ENCODE results near the gene SPACDR. TPM values are rescaled to one million over a fixed set of nuclear protein-coding genes. Genes with fewer than 3 reads are reported as not detected.

Gene SPACDR
- total RNA-seq, 2 experiments from 2014 or later: 2.7 to 3.6 TPM

DNA sequence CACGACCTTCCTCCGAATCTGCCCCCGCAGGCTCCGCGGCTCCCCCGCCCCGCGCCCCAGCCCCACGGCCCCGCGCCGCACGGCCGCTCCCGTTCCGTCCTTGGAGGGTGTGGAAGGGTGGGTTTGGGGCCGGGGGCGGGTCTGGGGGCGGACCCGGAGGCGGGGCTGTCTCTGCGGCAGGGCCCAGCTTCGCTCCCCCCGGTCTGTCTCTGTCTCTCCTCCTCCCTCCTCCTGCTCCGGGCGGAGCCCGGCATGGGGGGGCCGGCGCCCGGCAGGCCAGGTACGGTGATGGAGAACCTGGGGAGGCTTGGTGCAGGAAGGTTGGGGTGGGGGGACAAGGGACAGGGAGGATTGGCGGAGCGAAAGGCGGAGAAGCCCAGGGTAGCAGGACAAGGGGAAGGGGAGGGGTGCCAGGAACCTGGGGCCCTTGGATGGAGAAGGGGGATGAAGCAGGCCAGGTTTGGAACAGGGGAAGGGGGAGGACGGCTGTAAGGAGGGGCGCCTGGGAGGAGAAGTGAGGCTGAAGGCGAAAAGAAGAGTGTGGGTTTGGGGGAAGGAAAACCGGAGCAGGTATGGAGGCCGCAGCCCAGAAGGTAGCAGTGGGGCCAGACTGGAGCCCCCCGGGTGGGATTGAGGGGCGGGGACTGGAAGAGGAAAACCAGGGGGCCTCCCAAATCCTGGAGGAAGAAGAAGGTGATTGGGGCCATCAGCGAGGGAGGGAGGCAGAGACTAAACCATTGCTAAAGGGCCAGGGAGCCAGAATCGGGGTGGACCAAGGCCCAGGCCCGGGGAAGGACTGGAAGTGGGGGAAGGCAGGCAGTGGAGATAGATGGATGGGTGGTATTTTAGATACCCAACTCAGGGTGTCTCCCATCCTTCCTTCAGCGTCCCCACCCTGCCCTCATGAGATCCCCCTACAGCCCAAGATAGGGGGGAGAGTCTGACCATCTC lies 19.9 kb upstream of the SPACDR start, which contains the start of gene NYAP1:
TSS of gene NYAP1 (plus strand) at position 206 of the 951 bp plus-strand sequence. CDS start 1,385 bp downstream, outside the sequence.
- DNase-seq: peak; percentile 38
- peaks cover 14% of the 10 kb centered on the region for H3K4me1 Mint-ChIP-seq (ENCODE audit: low read depth)
- ChIA-PET POLR2A (no interaction called here), CTCF (interaction anchor here (1.8 to 2.2 kb wide), 2 partner anchors 72 to 75 kb away, joined by 9 to 16 read pairs; no protein-coding TSS in a partner anchor)
- H3K27ac Mint-ChIP-seq: peak within 1 kb of the TSS; percentile 0
- peak; percentile 19 for ATAC-seq
- no peaks in the 10 kb centered on the region for H3K36me3 Mint-ChIP-seq (ENCODE audit: low read depth)
- H3K4me3 Mint-ChIP-seq: peak within 1 kb of the TSS; percentile 84
- H3K9me3 Mint-ChIP-seq (ENCODE audit: insufficient read depth): no peaks in the 10 kb centered on the region
- H3K27me3 Mint-ChIP-seq (ENCODE audit: low read depth): no peaks in the 10 kb centered on the region

DNA sequence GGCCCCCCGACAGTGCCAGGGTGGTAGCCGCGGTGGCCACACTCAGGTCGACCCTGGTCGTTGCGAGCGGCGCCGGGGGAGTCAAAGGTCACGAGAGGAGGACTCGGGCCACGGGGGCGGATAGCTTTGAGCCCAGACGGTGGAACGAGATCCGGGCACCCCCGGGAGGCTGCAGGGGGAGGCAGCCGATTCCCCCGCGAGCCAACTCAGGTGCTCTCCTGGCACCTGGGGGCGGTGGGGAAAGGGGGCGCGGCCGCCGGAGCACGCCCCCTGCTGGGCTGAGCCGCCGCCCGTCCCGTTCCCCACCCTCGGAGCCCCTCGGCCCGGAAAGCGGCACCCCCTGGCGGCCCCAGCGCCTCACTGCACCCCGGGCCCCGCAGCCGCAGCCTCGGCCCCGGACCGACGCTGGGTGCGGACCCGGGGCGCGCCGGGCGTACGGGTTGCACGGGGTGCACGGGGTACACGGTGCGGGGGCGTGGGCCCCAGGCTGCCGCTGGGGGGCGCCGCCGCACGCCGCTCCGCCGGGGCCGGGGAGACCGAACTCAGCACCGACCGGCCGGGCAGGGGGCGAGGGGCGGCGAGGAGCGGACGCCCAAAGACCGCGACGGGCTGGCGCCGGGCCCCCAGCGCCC lies 19.1 kb upstream of the SPACDR start:
- Mint-ChIP-seq H3K27ac (no peak overlapping the region), H3K9me3 (ENCODE audit: insufficient read depth) (no peaks in the 10 kb centered on the region), H3K36me3 (ENCODE audit: low read depth) (no peaks in the 10 kb centered on the region), H3K4me3 (peak overlapping the region; percentile 84), H3K4me1 (ENCODE audit: low read depth) (peaks cover 14% of the 10 kb centered on the region), H3K27me3 (ENCODE audit: low read depth) (no peaks in the 10 kb centered on the region)
- peak; percentile 83 for DNase-seq
- ChIA-PET POLR2A (no interaction called here), CTCF (interaction anchor here (0.6 to 2.2 kb wide), 29 partner anchors 10 to 293 kb away, joined by 3 to 19 read pairs (median 5); partner anchors contain the start of genes AGFG2, FBXO24 and LRCH4)
- ATAC-seq: peak; percentile 52

- ATAC-seq: no peak
- ChIA-PET POLR2A (no interaction called here), CTCF (interaction anchor here (0.6 to 2.2 kb wide), 30 partner anchors 11 to 292 kb away, joined by 3 to 19 read pairs (median 5); partner anchors contain the start of genes AGFG2, FBXO24 and LRCH4)
- H3K4me1 Mint-ChIP-seq (ENCODE audit: low read depth): peaks cover 14% of the 10 kb centered on the region
- no peaks in the 10 kb centered on the region for H3K36me3 Mint-ChIP-seq (ENCODE audit: low read depth)
- H3K9me3 Mint-ChIP-seq (ENCODE audit: insufficient read depth): no peaks in the 10 kb centered on the region
- peak overlapping the region; percentile 84 for H3K4me3 Mint-ChIP-seq
- no peak for DNase-seq
- no peak overlapping the region for H3K27ac Mint-ChIP-seq
- no peaks in the 10 kb centered on the region for H3K27me3 Mint-ChIP-seq (ENCODE audit: low read depth)
Measured at GRCh38 chr7:100482728-100483089, 18.6 kb upstream of the SPACDR start.

GRCh38 chr7:100481466-100481865 lies 17.4 kb upstream of the SPACDR start:
- no peak overlapping the region for H3K27ac Mint-ChIP-seq

GRCh38 chr7:100478958-100479660 lies 15.0 kb upstream of the SPACDR start, which contains the start of gene TSC22D4:
Gene TSC22D4 (minus strand): TSS chr7:100479214. CDS start chr7:100478038, 1,176 bp downstream.
- Mint-ChIP-seq H3K9me3 (ENCODE audit: insufficient read depth) (no peaks in the 10 kb centered on the region), H3K27ac (peak within 1 kb of the TSS; percentile 92), H3K36me3 (ENCODE audit: low read depth) (peaks cover 28% of the 10 kb centered on the region), H3K4me3 (peak within 1 kb of the TSS; percentile 98), H3K27me3 (ENCODE audit: low read depth) (no peaks in the 10 kb centered on the region), H3K4me1 (ENCODE audit: low read depth) (peaks cover 37% of the 10 kb centered on the region)
- ChIA-PET POLR2A (interaction anchor here (0.7 to 2.5 kb wide), 7 partner anchors 36 to 370 kb away, joined by 3 to 12 read pairs (median 3); partner anchors contain the start of gene FBXO24), CTCF (interaction anchor here (0.7 to 4.9 kb wide), 7 partner anchors 9 to 226 kb away, joined by 3 to 29 read pairs (median 5); partner anchors contain the start of gene POP7)
- DNase-seq: peak; percentile 95
- peak; percentile 84 for ATAC-seq

More at GRCh38 chr7:100481466-100481865, 17.4 kb upstream of the SPACDR start:
- no peak for ATAC-seq
- peaks cover 9% of the 10 kb centered on the region for H3K36me3 Mint-ChIP-seq (ENCODE audit: low read depth)
- no peaks in the 10 kb centered on the region for H3K27me3 Mint-ChIP-seq (ENCODE audit: low read depth)
- no peak overlapping the region for H3K4me3 Mint-ChIP-seq
- no peak for DNase-seq
- peaks cover 19% of the 10 kb centered on the region for H3K4me1 Mint-ChIP-seq (ENCODE audit: low read depth)
- ChIA-PET CTCF (interaction anchor here (1.0 to 3.0 kb wide), 9 partner anchors 11 to 66 kb away, joined by 3 to 19 read pairs (median 6); no protein-coding TSS in a partner anchor), POLR2A (no interaction called here)
- no peaks in the 10 kb centered on the region for H3K9me3 Mint-ChIP-seq (ENCODE audit: insufficient read depth)

DNA sequence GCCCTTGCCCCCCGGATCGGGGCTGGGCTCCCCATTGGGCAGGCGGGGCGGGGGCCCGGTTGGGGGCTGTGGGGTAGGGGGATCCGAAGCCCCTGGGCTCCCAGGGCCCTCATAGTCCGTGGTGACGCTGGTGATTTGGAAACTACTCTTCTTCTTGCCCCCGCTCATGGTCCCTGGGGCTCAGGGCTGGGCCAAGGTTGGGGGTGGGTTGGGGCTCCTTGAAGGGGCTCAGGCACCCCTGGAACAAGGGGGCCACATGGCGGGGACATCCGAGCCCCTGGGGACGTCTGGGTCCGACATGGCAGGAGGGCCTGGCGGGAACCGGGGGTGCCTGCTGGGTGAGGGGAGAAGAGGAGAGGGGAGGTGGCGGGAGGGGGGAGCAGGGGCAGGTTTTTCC lies 13.8 kb upstream of the SPACDR start:
- Mint-ChIP-seq H3K4me1 (ENCODE audit: low read depth) (peaks cover 45% of the 10 kb centered on the region), H3K36me3 (ENCODE audit: low read depth) (peaks cover 35% of the 10 kb centered on the region), H3K4me3 (peak overlapping the region; percentile 98), H3K27ac (peak overlapping the region; percentile 92), H3K27me3 (ENCODE audit: low read depth) (no peaks in the 10 kb centered on the region), H3K9me3 (ENCODE audit: insufficient read depth) (no peaks in the 10 kb centered on the region)
- ChIA-PET POLR2A (interaction anchor here (0.9 to 2.5 kb wide), 7 partner anchors 38 to 88 kb away, joined by 3 to 12 read pairs (median 3); no protein-coding TSS in a partner anchor), CTCF (interaction anchor here (1.0 to 4.9 kb wide), 9 partner anchors 18 to 374 kb away, joined by 3 to 29 read pairs (median 5); partner anchors contain the start of gene SLC12A9)
- DNase-seq (peak; percentile 35), ATAC-seq (no peak)

DNA sequence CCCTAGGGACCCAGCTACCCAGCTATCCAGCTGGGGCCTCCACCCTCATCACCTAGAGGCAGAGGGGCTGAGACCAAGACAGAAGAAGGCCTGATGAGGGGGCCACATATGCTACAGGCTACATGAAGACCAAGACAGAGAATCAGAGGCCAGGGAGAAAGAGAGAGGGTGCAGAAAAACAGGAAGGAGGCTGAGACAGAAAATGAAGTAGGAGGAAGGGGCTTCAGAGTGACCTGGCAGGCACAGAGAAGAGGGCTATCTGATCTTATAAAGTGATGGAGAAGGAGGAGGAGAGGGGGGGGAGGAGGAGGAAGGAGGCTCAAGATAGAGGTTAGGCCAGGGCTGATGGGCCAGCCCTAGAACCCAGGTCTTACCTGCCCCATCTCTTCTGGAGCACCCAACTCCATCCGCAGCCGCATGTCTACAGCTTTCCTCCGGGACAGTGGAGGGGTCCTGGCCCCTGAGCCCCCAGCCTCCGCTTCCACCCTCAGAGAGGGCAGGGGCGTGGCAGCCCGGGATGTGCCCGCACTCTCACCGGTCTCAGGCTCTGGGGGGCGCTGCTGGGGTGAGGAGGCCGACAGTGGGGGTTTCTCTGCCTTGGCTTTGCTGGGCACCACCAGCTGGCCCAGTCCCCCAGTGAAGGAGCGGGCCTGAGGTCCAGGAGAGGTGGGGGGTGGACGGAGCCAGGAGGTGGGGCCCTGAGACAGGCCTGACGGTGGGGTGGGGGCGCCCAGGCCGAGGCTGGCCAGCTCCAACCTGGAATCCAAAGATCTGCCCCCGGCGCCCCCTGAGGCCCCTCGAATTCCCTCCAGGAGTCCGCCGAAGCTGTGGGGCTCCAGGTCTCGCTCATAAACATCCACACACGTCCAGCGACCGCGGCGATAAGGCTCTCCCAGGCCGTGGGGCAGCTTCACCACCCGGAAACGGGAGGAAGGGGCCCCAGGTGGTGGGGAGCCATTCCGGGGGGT lies 13.1 kb upstream of the SPACDR start:
- Mint-ChIP-seq H3K4me3 (peak overlapping the region; percentile 98), H3K36me3 (ENCODE audit: low read depth) (peaks cover 38% of the 10 kb centered on the region), H3K4me1 (ENCODE audit: low read depth) (peaks cover 42% of the 10 kb centered on the region), H3K27me3 (ENCODE audit: low read depth) (no peaks in the 10 kb centered on the region), H3K9me3 (ENCODE audit: insufficient read depth) (no peaks in the 10 kb centered on the region), H3K27ac (peak overlapping the region; percentile 67)
- no peak for ATAC-seq
- peak; percentile 69 for DNase-seq
- ChIA-PET CTCF (interaction anchor here (0.7 to 4.9 kb wide), 13 partner anchors 17 to 375 kb away, joined by 3 to 29 read pairs (median 4); partner anchors contain the start of genes FBXO24, MOSPD3, PPP1R35 and SLC12A9), POLR2A (interaction anchor here (0.7 to 2.5 kb wide), 9 partner anchors 17 to 109 kb away, joined by 3 to 12 read pairs (median 3); partner anchors contain the start of gene FBXO24)

DNA sequence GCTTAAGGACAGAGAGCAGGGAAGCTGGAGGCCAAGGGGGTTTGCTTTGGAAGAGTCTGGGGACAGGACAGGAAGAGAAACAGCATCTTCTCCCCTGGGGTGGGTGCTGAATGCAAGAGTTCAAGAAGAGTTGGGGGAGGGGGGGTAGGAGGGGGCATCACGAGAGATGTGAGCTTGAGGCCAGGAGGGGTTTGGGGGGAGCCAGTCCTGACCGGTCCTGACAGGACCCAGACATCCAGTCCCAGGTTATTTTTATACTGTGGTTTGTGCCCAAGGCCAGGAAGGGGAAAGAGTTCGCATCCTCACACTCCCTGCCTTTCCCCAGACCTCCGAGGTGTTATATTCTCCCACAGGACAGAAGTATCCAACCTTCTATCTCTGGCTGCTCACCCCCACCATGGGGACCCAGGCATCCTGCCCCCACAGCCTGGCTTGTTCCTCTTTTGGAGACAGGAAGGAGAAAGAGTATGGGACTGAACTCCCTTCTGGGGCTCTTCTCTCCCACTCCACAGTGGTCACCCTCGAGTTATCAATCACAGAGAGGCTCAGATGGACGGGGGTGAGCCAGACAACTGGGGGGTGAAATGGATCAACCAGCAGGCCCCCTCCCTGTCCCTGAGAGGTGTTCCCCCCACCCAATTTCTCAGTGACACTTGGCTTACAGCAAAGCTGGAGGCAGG lies 12.2 kb upstream of the SPACDR start:
- H3K27me3 Mint-ChIP-seq (ENCODE audit: low read depth): no peaks in the 10 kb centered on the region

GRCh38 chr7:100475549-100475948 lies 11.5 kb upstream of the SPACDR start:
- Mint-ChIP-seq H3K9me3 (ENCODE audit: insufficient read depth) (no peaks in the 10 kb centered on the region), H3K4me1 (ENCODE audit: low read depth) (peaks cover 44% of the 10 kb centered on the region), H3K4me3 (peak overlapping the region; percentile 98), H3K36me3 (ENCODE audit: low read depth) (peaks cover 45% of the 10 kb centered on the region), H3K27ac (peak overlapping the region; percentile 84), H3K27me3 (ENCODE audit: low read depth) (no peaks in the 10 kb centered on the region)
- DNase-seq (peak; percentile 40), ATAC-seq (no peak)
- ChIA-PET CTCF (interaction anchor here (0.8 to 4.9 kb wide), 3 partner anchors 18 to 113 kb away, joined by 3 to 29 read pairs (median 3); no protein-coding TSS in a partner anchor), POLR2A (interaction anchor here (0.7 to 1.1 kb wide), 2 partner anchors 32 to 84 kb away, joined by 3 read pairs; no protein-coding TSS in a partner anchor)

More for the DNA sequence above, 12.2 kb upstream of the SPACDR start:
- Mint-ChIP-seq H3K4me3 (peak overlapping the region; percentile 98), H3K36me3 (ENCODE audit: low read depth) (peaks cover 42% of the 10 kb centered on the region), H3K27ac (peak overlapping the region; percentile 84), H3K4me1 (ENCODE audit: low read depth) (peaks cover 44% of the 10 kb centered on the region), H3K9me3 (ENCODE audit: insufficient read depth) (no peaks in the 10 kb centered on the region)
- DNase-seq: no peak
- ChIA-PET POLR2A (interaction anchor here (0.7 to 1.4 kb wide), 5 partner anchors 16 to 84 kb away, joined by 3 to 5 read pairs (median 3); no protein-coding TSS in a partner anchor), CTCF (interaction anchor here (0.7 to 4.9 kb wide), 10 partner anchors 16 to 216 kb away, joined by 3 to 29 read pairs (median 4); partner anchors contain the start of genes FBXO24, MOSPD3 and PPP1R35)
- no peak for ATAC-seq

Measured in activated CD8-positive, alpha-beta T cell treated with anti-CD3 and anti-CD28 coated beads, Interleukin-2, amount 10 ng/mL, durations not matched to agents 7 days and 5 days (primary cell).